ENCODE results near the gene RPS19.

- TF ChIP-seq CTCF (IDR thresholded peaks at IDR 0.05) (no peak), POLR2AphosphoS5 (IDR thresholded peaks at IDR 0.05) (no peak), POLR2A (IDR thresholded peaks at IDR 0.05) (no peak), EP300 (IDR thresholded peaks at IDR 0.05; ENCODE audit: low read depth) (no peak)
These were observed 1.2 kb downstream of the RPS19 start for GRCh38 chr19:41861116-41861768.
